IMR-90 (cell line): ENCODE measurements around the gene ST7. TPM values are rescaled to one million over a fixed set of nuclear protein-coding genes. Genes with fewer than 3 reads are reported as not detected.

Experiments
- ATAC-seq: fragments of 200-7000 bp; cut with Tn5 transposase; 2 replicates; pipeline ENCODE4 v1.9.1; 2020; ENCODE audit warnings: low read depth, mild to moderate bottlenecking, moderate library complexity
- BruUV-seq: library from RNA; stranded (reverse); fragments of 400-500 nt; replicated peaks from 2 replicates; lab custom pipeline; 2021; lab: Mats Ljungman, UMichigan
- CTCF ChIA-PET: fragments of 300-600 bp; formaldehyde crosslinking; extraction: SDS; loops from one replicate; lab custom pipeline; 2021; ENCODE audit warnings: antibody characterized with exemption; lab: Yijun Ruan, JAX
- POLR2A ChIA-PET: fragments of 300-600 bp; sonication (Branson Sonifier 250); formaldehyde crosslinking; loops from one replicate; lab custom pipeline; 2022; ENCODE audit warnings: antibody characterized with exemption; ENCODE audit not compliant: unreplicated experiment; lab: Charles Lee
- DNase-seq: peaks from one replicate; pipeline ENCODE4 v3.0.0; 2013
- H2AFZ ChIP-seq: replicated peaks from 2 replicates; pipeline ENCODE3; 2013; ENCODE audit warnings: low read length, mild to moderate bottlenecking; ENCODE audit not compliant: poor library complexity
- H2AK5ac ChIP-seq: 2 replicates; pipeline ENCODE4 v1.6.1; 2013; ENCODE audit warnings: low read depth, low read length, inconsistent platforms
- H2AK9ac ChIP-seq: replicated peaks from 2 replicates; pipeline ENCODE3; 2013; ENCODE audit warnings: mild to moderate bottlenecking, low read depth, low read length, moderate library complexity; ENCODE audit not compliant: poor library complexity
- H2BK120ac ChIP-seq: 2 replicates; pipeline ENCODE4 v1.6.1; 2013; ENCODE audit warnings: low read depth, low read length, inconsistent platforms
- H2BK15ac ChIP-seq: 3 replicates; pipeline ENCODE4 v1.6.1; 2013; ENCODE audit warnings: low read depth, low read length, inconsistent platforms
- H2BK20ac ChIP-seq: 2 replicates; pipeline ENCODE4 v1.6.1; 2013; ENCODE audit warnings: low read depth, mild to moderate bottlenecking, inconsistent platforms, low read length, moderate library complexity
- H2BK5ac ChIP-seq: 2 replicates; pipeline ENCODE4 v1.6.1; 2013; ENCODE audit warnings: mild to moderate bottlenecking, low read depth, low read length, inconsistent platforms; ENCODE audit not compliant: poor library complexity, severe bottlenecking
- H3K14ac ChIP-seq: replicated peaks from 2 replicates; pipeline ENCODE4 v1.6.1; 2013; ENCODE audit warnings: low read depth, low read length, inconsistent platforms
- H3K18ac ChIP-seq: 2 replicates; pipeline ENCODE4 v1.6.1; 2013; ENCODE audit warnings: low read depth, low read length, control low read depth
- H3K23ac ChIP-seq: 2 replicates; pipeline ENCODE4 v1.6.1; 2013; ENCODE audit warnings: low read depth, low read length, inconsistent platforms
- H3K27ac ChIP-seq: 2 replicates; pipeline ENCODE4 v1.5.1; 2013; ENCODE audit warnings: mild to moderate bottlenecking, control low read depth, low read length; ENCODE audit not compliant: insufficient read depth
- H3K27me3 ChIP-seq: 2 replicates; pipeline ENCODE4 v1.6.1; 2013; ENCODE audit warnings: low read length; ENCODE audit not compliant: control insufficient read depth, insufficient read depth
- H3K36me3 ChIP-seq: 2 replicates; pipeline ENCODE4 v1.6.1; 2013; ENCODE audit warnings: low read length, mixed read lengths; ENCODE audit not compliant: control insufficient read depth, insufficient read depth
- H3K4ac ChIP-seq: 2 replicates; pipeline ENCODE4 v1.6.1; 2013; ENCODE audit warnings: low read depth, low read length, inconsistent platforms
- H3K4me1 ChIP-seq: 2 replicates; pipeline ENCODE4 v1.6.1; 2013; ENCODE audit warnings: low read length, mixed read lengths; ENCODE audit not compliant: control insufficient read depth, insufficient read depth
- H3K4me2 ChIP-seq: 2 replicates; pipeline ENCODE4 v1.6.1; 2013; ENCODE audit warnings: low read depth, mild to moderate bottlenecking, control low read depth, low read length, moderate library complexity
- H3K4me3 ChIP-seq: 2 replicates; pipeline ENCODE4 v1.5.1; 2013; ENCODE audit warnings: low read depth, mild to moderate bottlenecking, control low read depth, low read length, moderate library complexity; ENCODE audit not compliant: insufficient read depth
- H3K56ac ChIP-seq: 2 replicates; pipeline ENCODE4 v1.6.1; 2013; ENCODE audit warnings: low read length, inconsistent platforms; ENCODE audit not compliant: insufficient read depth; ENCODE audit errors: extremely low read depth
- H3K79me1 ChIP-seq, 2 experiments: 2 replicates each; pipeline ENCODE4 v1.6.1; 2013; ENCODE audit warnings: low read length in 2 of 2, inconsistent platforms in 1 of 2, low read depth in 1 of 2
- H3K9ac ChIP-seq: 2 replicates; pipeline ENCODE4 v1.6.1; 2013; ENCODE audit warnings: low read depth, low read length, control low read depth
- H3K9me1 ChIP-seq: 2 replicates; pipeline ENCODE4 v1.6.1; 2013; ENCODE audit warnings: low read length, inconsistent platforms; ENCODE audit not compliant: insufficient read depth
- H3K9me3 ChIP-seq: 2 replicates; pipeline ENCODE4 v1.6.1; 2013; ENCODE audit warnings: low read length; ENCODE audit not compliant: control insufficient read depth, insufficient read depth
- H4K20me1 ChIP-seq: 2 replicates; pipeline ENCODE4 v1.6.1; 2013; ENCODE audit warnings: low read length, inconsistent platforms; ENCODE audit not compliant: insufficient read depth
- H4K5ac ChIP-seq: 2 replicates; pipeline ENCODE4 v1.6.1; 2013; ENCODE audit warnings: mild to moderate bottlenecking, low read depth, low read length, control low read depth
- H4K8ac ChIP-seq, 2 experiments: 2 replicates each; pipeline ENCODE4 v1.6.1; 2013; ENCODE audit warnings: low read depth in 2 of 2, low read length in 2 of 2, control low read depth in 1 of 2, inconsistent platforms in 1 of 2
- H4K91ac ChIP-seq: 2 replicates; pipeline ENCODE4 v1.6.1; 2013; ENCODE audit warnings: low read depth, low read length, inconsistent platforms; ENCODE audit not compliant: insufficient read depth
- BHLHE40 ChIP-seq: fragments of 150-350 bp; IDR thresholded peaks from 2 replicates; pipeline ENCODE4 v1.6.1; 2016; ENCODE audit warnings: mild to moderate bottlenecking, low read depth, low read length
- CEBPB ChIP-seq: IDR thresholded peaks from 2 replicates; pipeline ENCODE4 v1.6.1; 2012; ENCODE audit warnings: low read depth, low read length, improper control_type of control experiment
- CHD1 ChIP-seq: IDR thresholded peaks from 2 replicates; pipeline ENCODE4 v1.6.1; 2012; ENCODE audit warnings: low read depth, low read length, improper control_type of control experiment
- ELK1 ChIP-seq: fragments of 150-350 bp; IDR thresholded peaks from 2 replicates; pipeline ENCODE4 v1.6.1; 2016; ENCODE audit warnings: low read depth, mild to moderate bottlenecking, low read length, moderate library complexity, borderline replicate concordance
- FOS ChIP-seq: fragments of 150-350 bp; IDR thresholded peaks from 2 replicates; pipeline ENCODE4 v1.6.1; 2016; ENCODE audit warnings: low read depth, low read length
- MAFK ChIP-seq: IDR thresholded peaks from 2 replicates; pipeline ENCODE4 v1.6.1; 2012; ENCODE audit warnings: low read depth, low read length, improper control_type of control experiment
- MAZ ChIP-seq: IDR thresholded peaks from 2 replicates; pipeline ENCODE4 v1.6.1; 2012; ENCODE audit warnings: low read depth, mild to moderate bottlenecking, low read length, improper control_type of control experiment, moderate library complexity, borderline replicate concordance
- MXI1 ChIP-seq: IDR thresholded peaks from 2 replicates; pipeline ENCODE4 v1.6.1; 2012; ENCODE audit warnings: low read depth, mild to moderate bottlenecking, low read length, moderate library complexity, borderline replicate concordance
- NFE2L2 ChIP-seq: fragments of 150-350 bp; IDR thresholded peaks from 2 replicates; pipeline ENCODE4 v1.6.1; 2016; ENCODE audit warnings: low read depth, mild to moderate bottlenecking, low read length
- POLR2A ChIP-seq: IDR thresholded peaks from 2 replicates; pipeline ENCODE4 v1.6.1; 2012; ENCODE audit warnings: mild to moderate bottlenecking, low read depth, low read length
- RAD21 ChIP-seq: IDR thresholded peaks from 2 replicates; pipeline ENCODE4 v1.6.1; 2012; ENCODE audit warnings: low read length, improper control_type of control experiment
- RCOR1 ChIP-seq: IDR thresholded peaks from 2 replicates; pipeline ENCODE4 v1.6.1; 2012; ENCODE audit warnings: mild to moderate bottlenecking, low read length, improper control_type of control experiment; ENCODE audit not compliant: insufficient replicate concordance
- RFX5 ChIP-seq: IDR thresholded peaks from 2 replicates; pipeline ENCODE4 v1.8.0; 2012; ENCODE audit warnings: low read depth, mild to moderate bottlenecking, low read length, moderate library complexity
- SMC3 ChIP-seq: fragments of 150-350 bp; IDR thresholded peaks from 2 replicates; pipeline ENCODE4 v1.6.1; 2016; ENCODE audit warnings: low read depth, mild to moderate bottlenecking, antibody characterized with exemption, low read length, moderate library complexity
- WGBS, 2 experiments: methylation state at CpG; one replicate each; pipeline versions ENCODE4 v1.1.5 to v1.1.7; 2013; ENCODE audit warnings: missing lambda C conversion rate in 2 of 2; ENCODE audit not compliant: insufficient read length in 1 of 2; ENCODE audit errors: extremely low coverage in 2 of 2; 5-methylcytosine and 5-hydroxymethylcytosine counted together
- dilution Hi-C: fragments of 300-500 bp; cut with HindIII; formaldehyde crosslinking; loops from one replicate; pipeline ENCODE4 v1.14.3; 2018; ENCODE audit warnings: low sequenced_read_pairs; ENCODE audit not compliant: unreplicated experiment
- in situ Hi-C: fragments of 300-500 bp; cut with MboI; formaldehyde crosslinking; loops from 3 replicates; pipeline ENCODE4 v1.14.3; 2019; ENCODE audit warnings: low sequenced_read_pairs, inconsistent platforms, mixed read lengths
- intact Hi-C: fragments of 100-400 bp; cut with micrococcal nuclease; formaldehyde crosslinking; loops from 2 replicates; pipeline ENCODE4 v1.10.0; 2022
- polyA plus RNA-seq, 3 experiments: library from polyadenylated mRNA; depleted of rRNA; stranded (reverse); fragments of >200 nt; gene quantifications; 2 replicates each; pipeline ENCODE4 v1.2.3, GENCODE V29; 2012; ENCODE audit warnings: low replicate concordance in 1 of 3
- total RNA-seq: library from RNA; depleted of rRNA; stranded (reverse); fragments of >200 nt; gene quantifications from 2 replicates; pipeline ENCODE4 v1.2.3, GENCODE V29; 2012
- TF ChIP-seq, protein P1 (sequence below): fragments of 150-350 bp; IDR thresholded peaks from 2 replicates; pipeline ENCODE4 v1.6.1; 2017; ENCODE audit warnings: mild to moderate bottlenecking, antibody characterized with exemption, low read length, low read depth

Gene ST7
- total and polyA plus RNA-seq, 2 of the 4 experiments (the other 2 are of a cell fraction) = 18.6 to 26.0 TPM

- H2BK5ac ChIP-seq = no peak overlapping the region
- BruUV-seq = no TSS peak
- H2AK9ac ChIP-seq = no peak overlapping the region
- H3K18ac ChIP-seq = no peak overlapping the region
- peak overlapping the region; percentile 12; the same call in 1 of the 3 replicates for H2BK15ac ChIP-seq
- ChIA-PET CTCF (interaction anchor here (0.6 kb wide), 2 partner anchors 9 to 12 kb away, joined by 3 to 4 read pairs; no protein-coding TSS in a partner anchor), POLR2A (no interaction called here)
- peaks cover 0 to 5% of the 10 kb centered on the region in 2 experiments; a peak in 2 of 4 replicates for H3K79me1 ChIP-seq
- H4K8ac ChIP-seq = no peak overlapping the region
- H3K27ac ChIP-seq = no peak overlapping the region
- no peaks in the 10 kb centered on the region for H3K27me3 ChIP-seq
- peaks cover 3% of the 10 kb centered on the region; the same call in 1 of the 2 replicates for H3K4me1 ChIP-seq
- H3K4ac ChIP-seq = peak overlapping the region; percentile 18
- no peak overlapping the region for H3K9ac ChIP-seq
- ATAC-seq (0 out of 2 replicates have a peak, but pooled peaks have one; percentile 18), DNase-seq (no peak)
- intact Hi-C loops = loop anchor here (1.0 kb wide), 2 partner anchors 130 to 188 kb away; no protein-coding TSS in a partner anchor
- no peak overlapping the region for H2BK20ac ChIP-seq
- no peak overlapping the region for H2AFZ ChIP-seq
- dilution Hi-C loops = no loop called here
- WGBS, 2 experiments = 100% methylated on average over 1 of the region's 4 CpGs; no CpG with 5 or more reads in 1 of the 2 experiments
- no peaks in the 10 kb centered on the region for H3K9me3 ChIP-seq
- H2BK120ac ChIP-seq = 0 out of 2 replicates have a peak overlapping the region, but pooled peaks have one; percentile 14
- in situ Hi-C loops = loop anchor here (5.0 kb wide), 2 partner anchors 131 to 186 kb away; no protein-coding TSS in a partner anchor
- no peaks in the 10 kb centered on the region for H3K9me1 ChIP-seq
- no peak overlapping the region for H3K4me3 ChIP-seq
- peak overlapping the region; percentile 49; the same call in 1 of the 2 replicates for H3K23ac ChIP-seq
- H3K4me2 ChIP-seq = no peak overlapping the region
- no peaks in the 10 kb centered on the region for H4K20me1 ChIP-seq
- peak overlapping the region; percentile 57 for H4K91ac ChIP-seq
- no peak overlapping the region for H2AK5ac ChIP-seq
- H3K56ac ChIP-seq = no peak overlapping the region
- no peaks in the 10 kb centered on the region for H3K36me3 ChIP-seq
- H4K5ac ChIP-seq = no peak overlapping the region
- no peak overlapping the region for H3K14ac ChIP-seq
- no peak for TF ChIP-seq MAZ
- no peak for TF ChIP-seq ELK1
- no peak for TF ChIP-seq BHLHE40
- no peak for TF ChIP-seq NFE2L2
- TF ChIP-seq RAD21 = no peak
- no peak for TF ChIP-seq MAFK
- TF ChIP-seq CEBPB = no peak
- TF ChIP-seq, protein P1, sequence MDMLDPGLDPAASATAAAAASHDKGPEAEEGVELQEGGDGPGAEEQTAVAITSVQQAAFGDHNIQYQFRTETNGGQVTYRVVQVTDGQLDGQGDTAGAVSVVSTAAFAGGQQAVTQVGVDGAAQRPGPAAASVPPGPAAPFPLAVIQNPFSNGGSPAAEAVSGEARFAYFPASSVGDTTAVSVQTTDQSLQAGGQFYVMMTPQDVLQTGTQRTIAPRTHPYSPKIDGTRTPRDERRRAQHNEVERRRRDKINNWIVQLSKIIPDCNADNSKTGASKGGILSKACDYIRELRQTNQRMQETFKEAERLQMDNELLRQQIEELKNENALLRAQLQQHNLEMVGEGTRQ = no peak
- no peak for TF ChIP-seq MXI1
- no peak for TF ChIP-seq CHD1
- no peak for TF ChIP-seq FOS
- TF ChIP-seq RFX5 = no peak
- TF ChIP-seq SMC3 = no peak
- no peak for TF ChIP-seq RCOR1
- no peak for TF ChIP-seq POLR2A
Measured at GRCh38 chr7:117118579-117119180, 165.4 kb downstream of the ST7 start.
